K562 (cell line): ENCODE results near the gene AHCY. TPM values are rescaled to one million over a fixed set of nuclear protein-coding genes. Genes with fewer than 3 reads are reported as not detected.
A peak's percentile ranks its signal among the peaks of the same experiment; 100 is the strongest.

ENCODE experiments used
- ARID4B ChIP-seq: sonication (generic); formaldehyde crosslinking; IDR thresholded peaks from 2 replicates; pipeline ENCODE4 v1.8.0; 2022; ENCODE audit warnings: mild to moderate bottlenecking, missing genetic modification reagents
- ATF7 ChIP-seq: fragments of 450-650 bp; IDR thresholded peaks from 2 replicates; pipeline ENCODE4 v1.7.1; 2014; ENCODE audit warnings: mild to moderate bottlenecking, moderate library complexity
- CBFA2T3 ChIP-seq: fragments of 450-650 bp; IDR thresholded peaks from 2 replicates; pipeline ENCODE4 v1.6.1; 2017
- EP300 ChIP-seq: IDR thresholded peaks from 2 replicates; pipeline ENCODE4 v1.6.1; 2012; ENCODE audit warnings: low read length, improper control_type of control experiment
- GTF2B ChIP-seq: IDR thresholded peaks from 2 replicates; pipeline ENCODE4 v1.6.1; 2011; ENCODE audit not compliant: insufficient read length; ENCODE audit errors: extremely low read depth
- KLF13 ChIP-seq: fragments of 450-650 bp; IDR thresholded peaks from 2 replicates; pipeline ENCODE4 v1.6.1; 2016; ENCODE audit warnings: missing genetic modification characterization, low read depth, mild to moderate bottlenecking, missing compliant biosample characterization, moderate library complexity, borderline replicate concordance
- MED1 ChIP-seq: sonication (generic); formaldehyde crosslinking; IDR thresholded peaks from 2 replicates; pipeline ENCODE4 v1.8.1; 2023; ENCODE audit warnings: missing genetic modification reagents, borderline replicate concordance
- MTF1 ChIP-seq: fragments of 250-450 bp; sonication (Bioruptor Pico); IDR thresholded peaks from 2 replicates; pipeline ENCODE4 v1.9.0; 2021; ENCODE audit warnings: moderate library complexity, mild to moderate bottlenecking, inconsistent platforms, borderline replicate concordance
- NELFE ChIP-seq: IDR thresholded peaks from 2 replicates; pipeline ENCODE4 v1.6.1; 2011; ENCODE audit warnings: mild to moderate bottlenecking; ENCODE audit not compliant: insufficient read depth, insufficient read length
- NFE2L1 ChIP-seq: fragments of 450-650 bp; IDR thresholded peaks from 2 replicates; pipeline ENCODE4 v1.6.1; 2016; ENCODE audit warnings: missing genetic modification characterization, low read depth, mild to moderate bottlenecking, missing compliant biosample characterization, moderate library complexity, borderline replicate concordance
- PTRF ChIP-seq: fragments of 450-650 bp; IDR thresholded peaks from 2 replicates; pipeline ENCODE4 v1.6.1; 2016; ENCODE audit warnings: mild to moderate bottlenecking, missing genetic modification characterization, missing compliant biosample characterization
- RB1 ChIP-seq: fragments of 450-650 bp; IDR thresholded peaks from 2 replicates; pipeline ENCODE4 v1.6.1; 2017; ENCODE audit warnings: low read depth, mild to moderate bottlenecking
- RNF2 ChIP-seq: sonication (generic); IDR thresholded peaks from 2 replicates; pipeline ENCODE4 v1.6.1; 2016
- SLC30A9 ChIP-seq: fragments of 250-450 bp; sonication (Bioruptor Pico); IDR thresholded peaks from 2 replicates; pipeline ENCODE4 v1.8.0; 2022; ENCODE audit warnings: mild to moderate bottlenecking, moderate library complexity
- SMAD1 ChIP-seq: fragments of 150-350 bp; IDR thresholded peaks from 2 replicates; pipeline ENCODE4 v1.6.1; 2014; ENCODE audit warnings: low read length, low read depth; ENCODE audit not compliant: partially characterized antibody
- TFAM ChIP-seq: fragments of 250-450 bp; sonication (Bioruptor Pico); conservative IDR thresholded peaks from 2 replicates; pipeline ENCODE4 v1.5.0; 2021; ENCODE audit warnings: mild to moderate bottlenecking, moderate library complexity
- ZNF232 ChIP-seq: sonication (generic); formaldehyde crosslinking; IDR thresholded peaks from 2 replicates; pipeline ENCODE4 v1.8.0; 2022; ENCODE audit warnings: mild to moderate bottlenecking, missing genetic modification reagents
- ZNF354B ChIP-seq: fragments of 250-450 bp; sonication (Bioruptor Pico); IDR thresholded peaks from 2 replicates; pipeline ENCODE4 v1.4.0; 2020
- ZNF395 ChIP-seq: fragments of 200-800 bp; sonication (Bioruptor generic); IDR thresholded peaks from 2 replicates; pipeline ENCODE4 v1.6.1; 2017; ENCODE audit warnings: missing genetic modification characterization, missing compliant biosample characterization
- ZNF398 ChIP-seq: fragments of 250-450 bp; sonication (Bioruptor Pico); IDR thresholded peaks from 2 replicates; pipeline ENCODE4 v1.8.0; 2021; ENCODE audit warnings: moderate library complexity, mild to moderate bottlenecking, inconsistent platforms
- polyA plus RNA-seq, 8 experiments: library from polyadenylated mRNA; depleted of rRNA in 4 of 8; stranded (reverse) in 5 of 8; unstranded in 3 of 8; fragments of >200 nt; fragmentation: Nextera tagmentation in 2 of 8; fragmentation: Illumina TruSeq in 1 of 8; extraction: Ambion mirVana in 2 of 8; extraction: Trizol in 1 of 8; gene quantifications; 2 replicates each; pipeline versions ENCODE4 v1.2.1 to v1.2.3, GENCODE V29; 2011 to 2014; ENCODE audit warnings: inconsistent platforms in 1 of 8, missing spikeins in 1 of 8
- total RNA-seq, 7 experiments: library from RNA; depleted of rRNA in 6 of 7; stranded (reverse); fragments of >200 nt in 6 of 7; fragmentation: Illumina TruSeq in 2 of 7; extraction: Trizol in 2 of 7; gene quantifications; 2 replicates each; pipeline versions ENCODE4 v1.2.1 to v1.2.3, GENCODE V29; 2011 to 2021; ENCODE audit warnings: low replicate concordance in 1 of 7

The AHCY gene
- total and polyA plus RNA-seq, 9 of the 15 experiments (the other 6 are each of a cell fraction or from before 2014, with no cell fraction given), result 82.5 to 269 (median 190) TPM

GRCh38 chr20:34322267-34323105 is 19.3 kb upstream of the AHCY start (continued):
- 0 out of 2 replicates have a peak, but pooled peaks have one; percentile 33 for TF ChIP-seq ZNF398
- TF ChIP-seq NFE2L1 (tag), result peak; percentile 42; the same call in 1 of the 2 replicates
- TF ChIP-seq ZNF354B, result 0 out of 2 replicates have a peak, but pooled peaks have one; percentile 29
- no peak for TF ChIP-seq ATF7
- no peak for TF ChIP-seq SMAD1
- TF ChIP-seq GTF2B, result no peak
- peak; percentile 84 for TF ChIP-seq ZNF395 (CRISPR knock-in tag)
- TF ChIP-seq CBFA2T3, result peak; percentile 75
- TF ChIP-seq SLC30A9 (CRISPR knock-in tag), result no peak
- no peak for TF ChIP-seq EP300
- TF ChIP-seq TFAM, result no peak
- no peak for TF ChIP-seq NELFE
- no peak for TF ChIP-seq KLF13
- TF ChIP-seq ARID4B, result no peak
- peak; percentile 90 for TF ChIP-seq PTRF (tag)
- TF ChIP-seq MTF1, result 0 out of 2 replicates have a peak, but pooled peaks have one; percentile 55
- no peak for TF ChIP-seq RNF2
- TF ChIP-seq MED1 (CRISPR knock-in tag), result no peak
- no peak for TF ChIP-seq ZNF232 (CRISPR knock-in tag)
- no peak for TF ChIP-seq RB1
